Measurements from ENCODE around the gene PITPNC1.

The PITPNC1 gene

GRCh38 chr17:67613961-67614360, 236.9 kb downstream of the PITPNC1 start:
- H3K4me3 ChIP-seq (replicated peaks; ENCODE audit: low read depth, low read length) = no peak overlapping the region
- DNase-seq (ENCODE audit: extremely low read depth, low read depth) = no peak

GRCh38 chr17:67615011-67615561, 238.0 kb downstream of the PITPNC1 start:
- no peak overlapping the region for H3K4me3 ChIP-seq (replicated peaks; ENCODE audit: low read depth, low read length)
- no peak for TF ChIP-seq CTCF (IDR thresholded peaks at IDR 0.05; ENCODE audit: low read depth, low read length, missing control alignments)
- DNase-seq (ENCODE audit: extremely low read depth, low read depth) = no peak

More at GRCh38 chr17:67613961-67614360, 236.9 kb downstream of the PITPNC1 start:
- TF ChIP-seq CTCF (IDR thresholded peaks at IDR 0.05; ENCODE audit: low read depth, low read length, missing control alignments) = no peak

- H3K4me3 ChIP-seq (replicated peaks; ENCODE audit: low read depth, low read length) = no peak overlapping the region
- no peak for TF ChIP-seq CTCF (IDR thresholded peaks at IDR 0.05; ENCODE audit: low read depth, low read length, missing control alignments)
- DNase-seq (ENCODE audit: extremely low read depth, low read depth) = no peak
Observed at GRCh38 chr17:67615736-67616135, 238.7 kb downstream of the PITPNC1 start.

- no peak for TF ChIP-seq CTCF (IDR thresholded peaks at IDR 0.05; ENCODE audit: low read depth, low read length, missing control alignments)
- no peak for DNase-seq (ENCODE audit: extremely low read depth, low read depth)
- H3K4me3 ChIP-seq (replicated peaks; ENCODE audit: low read depth, low read length) = no peak overlapping the region
Observed at GRCh38 chr17:67617304-67617899, 240.3 kb downstream of the PITPNC1 start.

- no peak overlapping the region for H3K4me3 ChIP-seq (replicated peaks; ENCODE audit: low read depth, low read length)
- no peak for TF ChIP-seq CTCF (IDR thresholded peaks at IDR 0.05; ENCODE audit: low read depth, low read length, missing control alignments)
Observed at GRCh38 chr17:67619555-67619954, 242.5 kb downstream of the PITPNC1 start.

GRCh38 chr17:67620088-67620487, 243.0 kb downstream of the PITPNC1 start:
- H3K4me3 ChIP-seq (replicated peaks; ENCODE audit: low read depth, low read length) = no peak overlapping the region
- no peak for TF ChIP-seq CTCF (IDR thresholded peaks at IDR 0.05; ENCODE audit: low read depth, low read length, missing control alignments)
- DNase-seq (ENCODE audit: extremely low read depth, low read depth) = no peak

More at GRCh38 chr17:67619555-67619954, 242.5 kb downstream of the PITPNC1 start:
- no peak for DNase-seq (ENCODE audit: extremely low read depth, low read depth)
